ENCODE data around the gene PACRG.

- no peak for TF ChIP-seq CTCF (IDR thresholded peaks at IDR 0.05)
- TF ChIP-seq POLR2AphosphoS5 (IDR thresholded peaks at IDR 0.05; ENCODE audit: low read depth, low read length), result no peak
- TF ChIP-seq SIN3A (IDR thresholded peaks at IDR 0.05; ENCODE audit: borderline replicate concordance, insufficient read depth, low read depth, low read length), result no peak
- no peak for TF ChIP-seq REST (IDR thresholded peaks at IDR 0.05; ENCODE audit: insufficient read depth in 1 of 2, low read depth in 2 of 2, low read length in 1 of 2)
- TF ChIP-seq TCF7L2 (IDR thresholded peaks at IDR 0.05; ENCODE audit: low read depth, low read length), result no peak
These were observed 147.3 kb downstream of the PACRG start for GRCh38 chr6:162875070-162875469.
